Sigmoid colon (tissue), 4 donors: Measurements from ENCODE around the gene OSCP1.

ENCODE experiments used
- CTCF ChIP-seq, 4 experiments: fragments of 450-650 bp in 3 of 4; fragments of 200-600 bp in 1 of 4; IDR thresholded peaks; one replicate each; pipeline ENCODE4 v1.5.1; 2016 to 2019; ENCODE audit warnings: antibody characterized with exemption in 4 of 4, mild to moderate bottlenecking in 3 of 4, moderate library complexity in 2 of 4
- EP300 ChIP-seq, 4 donors: sonication (generic); formaldehyde crosslinking; IDR thresholded peaks; one replicate each; pipeline ENCODE4 v1.6.1; 2017; ENCODE audit warnings: antibody characterized with exemption in 4 of 4
- POLR2A ChIP-seq, 2 donors: fragments of 450-650 bp; IDR thresholded peaks; one replicate each; pipeline ENCODE4 v1.6.1; 2016; ENCODE audit warnings: antibody characterized with exemption in 2 of 2, mild to moderate bottlenecking in 2 of 2, moderate library complexity in 2 of 2
- POLR2AphosphoS5 ChIP-seq, 4 donors: sonication (generic); formaldehyde crosslinking; IDR thresholded peaks; one replicate each; pipeline ENCODE4 v1.6.1; 2017; ENCODE audit warnings: antibody characterized with exemption in 4 of 4

- TF ChIP-seq POLR2AphosphoS5 (IDR thresholded peaks at IDR 0.05) = no peak
- no peak for TF ChIP-seq POLR2A (IDR thresholded peaks at IDR 0.05)
- no peak for TF ChIP-seq CTCF (IDR thresholded peaks at IDR 0.05)
- no peak for TF ChIP-seq EP300 (IDR thresholded peaks at IDR 0.05)
Measured at GRCh38 chr1:36384542-36385409, 65.5 kb downstream of the OSCP1 start.
